HG03139 (cell line): Measurements from ENCODE around the gene TBC1D22A.

Experiments used
- ATAC-seq: cut with Tn5 transposase; IDR thresholded peaks from one replicate; pipeline ENCODE4 v1.9.1; 2021; ENCODE audit not compliant: unreplicated experiment

TBC1D22A gene

GRCh38 chr22:46794491-46794890, 32.0 kb downstream of the TBC1D22A start:
- ATAC-seq, result no peak

DNA sequence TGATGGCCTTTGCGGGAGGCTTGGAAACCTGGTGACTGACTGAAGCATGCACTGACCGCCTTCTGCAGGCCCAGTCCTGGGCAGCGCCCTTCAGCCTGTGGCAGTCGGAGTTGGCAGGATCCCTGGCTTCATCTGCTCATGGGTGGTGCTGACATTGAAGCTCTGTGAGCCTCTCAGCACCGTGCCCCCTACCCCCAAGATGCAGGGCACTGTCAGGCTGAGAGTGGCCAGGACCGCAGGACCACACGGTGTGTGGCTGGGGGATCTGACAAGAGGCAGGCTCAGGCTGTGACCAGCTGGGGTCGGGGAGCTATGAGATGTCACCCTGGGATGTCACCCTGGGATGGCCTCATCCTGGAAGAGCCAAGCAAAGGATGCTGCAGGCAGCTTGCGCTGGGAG, 32.7 kb downstream of the TBC1D22A start:
- no peak for ATAC-seq

GRCh38 chr22:46795845-46796565, 33.6 kb downstream of the TBC1D22A start:
- ATAC-seq, result no peak

DNA sequence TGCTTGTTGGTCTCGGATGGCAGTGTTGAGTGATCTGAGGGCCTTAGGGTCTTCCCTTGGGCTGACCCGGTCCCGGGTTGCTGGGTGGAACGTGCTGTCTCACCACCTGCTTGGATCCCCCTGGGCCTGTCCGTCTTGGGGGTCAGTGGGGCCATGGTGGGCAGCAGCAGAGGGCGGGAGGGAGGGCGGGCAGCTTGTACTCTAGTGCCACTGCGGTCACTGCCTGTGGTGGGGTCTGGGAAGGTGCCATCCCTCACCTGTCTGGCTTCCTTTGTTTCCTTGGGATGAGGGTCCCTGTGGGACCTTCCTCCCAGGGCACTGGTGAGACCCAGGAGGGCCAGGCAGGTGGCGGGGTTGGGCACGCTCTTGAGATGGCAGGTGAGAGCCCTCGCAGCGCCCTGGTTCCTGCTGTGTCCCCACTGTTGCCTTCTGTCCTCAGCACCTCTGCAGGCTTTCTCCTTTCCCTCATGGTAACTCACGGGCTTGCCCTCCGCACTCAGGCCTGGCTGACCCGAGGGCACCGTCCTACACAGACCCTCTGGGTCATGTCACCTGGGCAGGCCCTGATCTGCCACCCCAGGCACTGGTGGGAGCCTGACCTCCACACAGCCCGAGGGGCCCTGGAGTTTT, 34.2 kb downstream of the TBC1D22A start:
- ATAC-seq, result no peak

DNA sequence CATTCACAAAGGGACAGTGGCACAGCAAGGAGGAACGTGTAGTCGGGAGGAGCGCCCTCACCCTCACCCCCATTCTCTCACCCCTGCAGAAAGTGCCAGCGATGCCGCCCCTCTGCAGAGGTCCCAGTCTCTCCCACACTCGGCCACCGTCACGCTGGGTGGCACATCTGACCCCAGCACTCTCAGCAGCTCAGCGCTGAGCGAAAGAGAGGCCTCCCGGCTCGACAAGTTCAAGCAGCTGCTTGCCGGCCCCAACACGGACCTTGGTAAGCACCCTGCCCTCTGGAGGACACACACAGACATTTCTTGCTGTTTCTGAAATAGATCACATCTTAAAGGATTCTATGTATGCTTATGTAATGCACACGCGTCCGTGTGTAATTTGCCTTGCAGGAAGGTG, 34.9 kb downstream of the TBC1D22A start:
- ATAC-seq, result no peak

- ATAC-seq, result no peak
These were observed 35.6 kb downstream of the TBC1D22A start for GRCh38 chr22:46798041-46798365.

DNA sequence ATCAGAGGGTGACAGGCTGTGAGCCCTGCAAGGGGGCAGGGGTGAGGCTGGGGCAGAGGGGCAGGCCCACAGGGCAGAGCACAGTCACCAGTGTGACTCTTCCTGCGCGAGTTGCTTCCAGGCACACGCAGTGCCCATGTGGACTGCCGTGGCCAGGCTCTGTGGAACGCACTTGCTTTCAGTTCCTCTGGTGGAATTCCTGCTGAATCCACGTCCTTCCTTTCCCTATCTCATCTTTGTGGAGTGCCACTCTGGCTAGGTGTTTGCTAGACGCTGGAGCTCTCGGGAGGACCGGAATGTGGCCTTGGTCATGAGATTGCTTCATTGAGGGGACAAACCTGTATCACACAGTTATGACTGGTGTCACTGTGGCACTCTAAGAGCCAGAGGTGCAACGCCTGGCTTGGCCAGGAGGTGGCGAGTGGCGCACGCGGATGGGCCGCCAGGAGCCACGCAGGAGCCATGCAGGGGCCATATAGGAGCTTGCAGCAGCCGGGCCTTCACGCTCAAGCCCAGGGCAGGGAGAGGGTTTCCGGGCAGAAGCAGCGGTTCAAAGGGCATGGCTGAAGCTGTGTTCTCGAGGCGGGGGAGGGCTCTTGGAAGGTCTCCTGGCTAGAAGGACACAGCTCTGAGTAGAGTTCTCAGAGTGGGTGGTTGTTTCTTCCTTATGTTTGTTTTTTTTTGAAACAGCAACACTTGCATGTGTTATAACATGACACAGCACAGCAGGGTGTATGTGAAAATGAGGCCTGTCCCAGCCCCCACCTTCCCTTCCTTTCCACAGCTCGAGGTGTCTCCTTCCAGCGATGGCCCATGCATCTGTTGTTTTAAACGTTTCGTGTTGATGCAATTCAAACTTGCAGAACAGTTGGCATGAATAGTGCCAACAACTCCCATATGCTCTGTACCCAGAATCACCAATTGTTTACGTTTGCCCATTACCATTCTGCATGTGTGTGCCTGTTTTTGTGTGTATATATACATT, 36.2 kb downstream of the TBC1D22A start:
- no peak for ATAC-seq

GRCh38 chr22:46799626-46800025, 37.2 kb downstream of the TBC1D22A start:
- ATAC-seq, result no peak

- ATAC-seq, result no peak
These were observed 37.8 kb downstream of the TBC1D22A start for GRCh38 chr22:46800102-46800857.

DNA sequence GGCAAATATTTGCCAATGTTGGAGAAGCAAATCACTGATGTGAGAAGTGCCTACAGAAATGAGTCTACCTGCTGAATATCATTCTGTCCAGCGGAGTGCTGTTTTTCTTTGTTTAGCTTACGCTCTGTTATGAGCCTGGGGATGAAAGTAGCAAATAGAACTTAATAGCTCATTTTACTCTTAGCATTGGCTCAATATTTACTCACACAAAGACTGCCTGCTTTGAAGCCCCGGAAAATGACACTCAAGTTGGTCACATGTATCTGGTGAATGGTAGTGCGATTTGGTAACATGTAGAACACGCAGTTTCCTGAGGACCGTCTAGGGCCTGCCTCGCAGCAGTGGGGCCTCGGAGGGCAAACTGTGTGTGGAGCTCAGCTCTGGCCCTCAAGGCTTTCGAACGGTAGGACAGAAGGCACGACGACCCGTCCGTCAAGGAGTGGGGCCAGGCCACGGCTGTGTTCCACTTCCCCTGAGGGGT, 38.9 kb downstream of the TBC1D22A start:
- ATAC-seq, result no peak

GRCh38 chr22:46801826-46802607, 39.6 kb downstream of the TBC1D22A start:
- ATAC-seq, result no peak

DNA sequence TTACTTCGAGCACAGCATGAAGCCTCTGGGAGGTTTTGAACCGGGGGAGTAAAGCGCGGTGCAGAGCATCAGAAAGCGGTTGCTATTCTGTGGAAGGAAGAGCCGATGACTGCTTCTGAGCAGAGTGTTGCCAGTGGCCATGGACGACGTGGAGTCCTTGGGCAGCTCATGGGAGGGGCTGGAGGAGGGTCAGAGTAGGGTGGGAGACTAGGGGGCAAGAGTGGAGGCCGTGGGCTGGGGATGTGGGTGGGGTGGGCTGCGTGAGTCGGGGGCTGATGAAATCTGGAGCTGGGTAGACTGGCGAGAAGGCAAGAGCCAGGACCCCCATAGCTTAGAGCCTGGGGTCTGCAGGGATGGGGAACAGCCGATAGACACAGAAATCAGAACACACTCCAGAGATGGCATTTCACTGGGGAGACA, 40.2 kb downstream of the TBC1D22A start:
- ATAC-seq, result no peak

- ATAC-seq, result no peak
These were observed 40.8 kb downstream of the TBC1D22A start for GRCh38 chr22:46803031-46803880.

DNA sequence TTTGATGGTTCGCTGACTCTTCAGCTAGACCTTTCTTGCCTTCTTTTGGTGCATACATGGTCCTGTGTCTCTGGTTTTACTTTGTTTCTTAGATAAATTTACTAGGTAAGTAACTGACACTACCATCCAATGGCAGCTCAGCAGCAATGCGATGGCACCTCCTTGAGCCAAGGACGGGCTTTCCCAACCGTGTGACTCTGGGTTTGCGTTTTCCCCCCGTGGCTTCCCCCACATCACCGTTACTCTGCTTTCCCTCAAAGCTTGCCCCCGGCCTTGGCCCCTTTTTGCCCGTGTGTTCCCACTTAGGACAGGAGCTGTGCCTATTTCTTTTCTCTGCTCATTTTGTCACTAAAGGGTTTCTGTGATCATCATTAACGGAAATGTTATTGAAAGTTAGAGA, 41.5 kb downstream of the TBC1D22A start:
- no peak for ATAC-seq

- no peak for ATAC-seq
These were observed 44.3 kb downstream of the TBC1D22A start for GRCh38 chr22:46806794-46807193.

- no peak for ATAC-seq
These were observed 45.0 kb downstream of the TBC1D22A start for GRCh38 chr22:46807458-46807857.

- no peak for ATAC-seq
These were observed 46.9 kb downstream of the TBC1D22A start for GRCh38 chr22:46809153-46809885.
